Fibroblast of skin of abdomen (primary cell): ENCODE measurements around the gene SLC23A1.

Source experiments
- DNase-seq: peaks from one replicate; pipeline ENCODE4 v3.0.0-alpha.2; 2013

The SLC23A1 gene

GRCh38 chr5:139407517-139407916, 24.4 kb upstream of the SLC23A1 start:
- no peak for DNase-seq

DNA sequence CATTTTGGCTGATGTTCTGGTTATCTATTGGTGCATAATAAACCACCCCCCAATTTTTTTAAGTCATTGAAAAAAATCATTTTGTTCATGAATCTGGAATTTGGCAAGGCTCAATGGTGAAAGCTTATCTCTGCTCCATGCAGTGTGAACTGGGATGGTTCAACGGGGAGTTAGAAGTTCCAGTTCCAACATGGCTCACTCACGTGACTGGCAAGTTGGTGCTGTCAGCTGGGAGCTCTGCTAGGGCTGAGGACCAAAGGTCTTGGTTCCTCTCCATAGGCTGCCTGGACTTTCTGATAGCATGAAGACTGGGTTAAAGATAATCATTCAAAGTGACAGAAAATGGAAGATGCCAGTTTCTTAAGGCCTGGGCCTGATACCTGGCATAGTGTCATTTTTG, 23.9 kb upstream of the SLC23A1 start:
- DNase-seq, result no peak

GRCh38 chr5:139404484-139404840, 21.4 kb upstream of the SLC23A1 start:
- DNase-seq, result no peak

- DNase-seq, result peak; percentile 98
These were observed 20.8 kb upstream of the SLC23A1 start, which contains the start of gene SPATA24 for GRCh38 chr5:139403787-139404483. SPATA24 (minus strand) TSS chr5:139404089; CDS start chr5:139404060, 29 bp downstream.

DNA sequence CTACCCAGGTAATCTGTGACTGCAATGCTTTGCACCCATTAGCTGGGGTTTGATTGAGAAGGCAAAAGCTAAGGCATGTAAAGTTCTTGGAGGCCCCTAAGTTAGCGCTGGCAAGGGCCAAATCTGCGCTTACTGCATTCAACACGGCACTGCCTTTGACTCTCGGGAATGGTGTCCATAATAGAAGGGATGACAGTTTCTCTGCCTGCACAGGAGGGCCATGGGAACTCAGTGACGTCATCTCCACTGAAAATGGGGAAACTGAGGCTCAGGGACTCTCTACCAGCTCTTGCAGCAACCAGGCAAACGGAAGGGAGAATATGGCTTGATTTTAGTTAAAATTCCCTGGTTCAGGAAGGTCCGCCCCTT, 20.3 kb upstream of the SLC23A1 start:
- DNase-seq, result no peak

- no peak for DNase-seq
These were observed 19.6 kb upstream of the SLC23A1 start for GRCh38 chr5:139402561-139403158.

GRCh38 chr5:139401546-139401945, 18.4 kb upstream of the SLC23A1 start:
- DNase-seq, result no peak

DNA sequence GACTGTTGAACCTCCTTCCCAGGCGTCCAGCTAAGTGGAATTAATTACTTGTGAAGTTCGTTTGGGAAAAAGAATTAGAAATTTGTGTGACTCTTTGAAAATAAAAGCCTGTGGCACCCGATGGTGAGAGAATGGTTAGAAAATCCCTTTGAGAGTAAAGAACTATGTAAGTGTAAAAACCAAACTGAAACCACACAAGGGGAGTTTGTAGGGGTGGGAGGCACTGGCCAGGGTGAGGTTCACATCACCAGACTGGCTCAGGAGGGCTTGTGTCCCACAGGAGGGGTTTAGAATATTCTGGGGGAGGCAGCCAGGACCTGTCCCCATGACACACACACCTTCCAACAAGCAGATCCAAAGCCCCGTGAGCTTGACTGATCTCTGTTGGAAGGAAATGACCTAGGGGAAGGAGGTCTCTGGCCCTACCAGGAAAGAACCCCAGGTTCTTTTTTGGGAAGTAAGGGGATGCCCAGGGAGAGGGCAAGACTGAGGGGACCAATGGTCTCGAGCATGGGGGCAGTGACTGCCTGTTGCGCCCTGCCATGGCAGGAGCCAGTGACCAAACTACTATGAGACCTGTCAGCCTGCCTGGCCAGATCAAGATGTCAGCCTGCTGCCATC, 16.5 kb upstream of the SLC23A1 start:
- no peak for DNase-seq

DNA sequence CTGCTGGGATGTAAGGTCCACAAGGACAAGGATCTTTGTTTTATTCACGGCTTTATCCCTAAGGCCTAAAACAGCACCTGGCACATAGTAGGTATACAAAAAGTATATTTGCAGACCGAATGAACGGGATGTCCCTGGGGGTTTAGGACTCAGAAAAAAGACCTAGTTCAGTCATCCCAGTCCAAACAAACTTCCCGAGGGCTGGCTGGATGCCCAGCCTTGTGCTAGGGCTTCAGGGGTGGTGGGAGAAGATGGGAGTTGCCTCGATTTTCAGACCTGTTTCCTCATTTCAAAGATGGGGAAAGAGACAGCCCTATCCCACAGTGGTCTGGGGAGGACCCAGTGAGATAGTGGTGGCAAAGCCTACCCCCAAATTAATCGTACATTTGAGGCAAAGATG, 14.8 kb upstream of the SLC23A1 start:
- DNase-seq, result no peak

- no peak for DNase-seq
These were observed 13.6 kb upstream of the SLC23A1 start for GRCh38 chr5:139396691-139397090.

DNA sequence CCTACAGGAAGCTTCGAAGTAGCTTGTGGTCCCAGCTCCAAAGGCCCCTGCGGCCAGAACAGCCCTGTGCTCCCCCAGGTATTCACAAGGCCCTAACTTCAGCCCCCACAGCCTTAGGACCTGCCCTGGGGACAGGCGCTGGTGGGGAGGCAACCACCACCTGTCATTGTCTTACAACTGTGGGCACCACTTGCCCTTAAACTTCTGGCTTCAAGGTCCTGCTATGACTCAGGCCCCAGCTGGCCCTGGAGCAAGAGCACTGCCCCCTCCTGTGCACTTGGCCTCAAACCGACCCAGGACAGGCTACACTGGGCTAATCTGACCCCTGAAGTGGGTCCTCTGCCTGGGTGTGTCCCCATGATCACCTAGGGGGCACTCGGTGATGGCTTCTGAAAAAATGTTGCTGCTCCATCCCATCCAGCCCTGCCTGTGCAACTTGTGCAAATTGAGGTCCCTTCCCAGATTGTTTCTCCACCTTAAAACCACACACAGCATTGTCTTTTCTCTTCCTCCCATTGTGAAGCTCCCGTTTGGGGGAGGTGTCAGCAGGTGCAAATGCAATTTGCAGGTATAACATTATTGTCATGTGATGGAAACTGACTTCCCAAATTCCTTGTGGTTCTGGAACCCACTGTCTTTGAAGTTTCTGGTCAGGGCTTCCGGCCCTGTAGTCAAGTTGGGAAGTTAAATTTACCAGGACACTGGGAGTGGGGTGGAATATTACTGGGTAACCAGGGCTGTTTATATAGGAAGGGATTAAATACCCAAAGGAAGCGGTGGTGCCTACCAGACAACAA, 12.9 kb upstream of the SLC23A1 start:
- DNase-seq, result no peak

DNA sequence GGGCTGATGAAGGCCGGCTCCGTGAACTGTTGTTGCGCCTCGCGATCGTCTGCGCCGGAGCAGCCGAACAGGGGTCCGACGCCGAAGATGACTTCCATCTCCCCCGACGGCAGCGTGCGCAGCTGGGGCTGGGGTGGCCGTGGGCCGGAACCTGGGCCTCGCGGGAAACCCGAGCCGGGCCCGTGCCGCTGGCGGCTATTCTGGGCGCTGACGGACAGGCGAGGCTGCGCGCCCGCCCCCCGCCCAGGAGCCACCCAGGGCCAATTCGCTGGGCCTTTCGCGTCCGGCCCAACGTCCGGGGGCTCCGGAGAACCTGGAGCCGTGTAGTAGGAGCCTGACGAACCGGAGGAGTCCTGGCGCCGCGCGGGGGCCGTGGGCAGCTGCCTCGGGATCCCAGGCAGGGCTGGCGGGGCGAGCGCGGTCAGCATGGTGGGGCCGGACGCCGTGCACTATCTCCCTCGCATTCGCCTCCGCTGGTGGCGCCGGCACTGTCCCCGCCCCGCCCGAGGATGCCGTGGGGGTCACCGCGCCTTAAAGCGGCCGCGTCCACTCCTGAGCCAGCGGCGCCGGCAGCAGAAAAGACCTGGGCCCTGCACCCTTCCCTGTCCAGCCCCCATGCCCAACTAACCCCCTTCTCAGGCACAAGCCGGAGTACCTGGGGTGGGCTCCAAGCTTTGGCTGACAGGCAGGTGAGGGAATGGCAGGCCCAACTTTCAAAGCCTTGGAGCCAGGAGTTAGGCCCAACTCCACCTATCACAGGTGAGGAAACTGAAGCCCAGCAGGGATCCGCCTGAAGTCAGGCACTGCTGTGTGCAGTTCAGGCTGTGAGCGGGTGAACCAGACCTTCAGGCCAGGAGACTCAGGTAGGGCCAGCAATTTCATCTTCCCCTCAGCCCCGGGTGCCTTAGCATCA, 11.8 kb upstream of the SLC23A1 start, which contains the start of gene PROB1:
Gene PROB1 (minus strand): TSS at position 451 of the 913 bp plus-strand sequence. CDS start 23 bp downstream, at position 428.
- DNase-seq, result no peak

DNA sequence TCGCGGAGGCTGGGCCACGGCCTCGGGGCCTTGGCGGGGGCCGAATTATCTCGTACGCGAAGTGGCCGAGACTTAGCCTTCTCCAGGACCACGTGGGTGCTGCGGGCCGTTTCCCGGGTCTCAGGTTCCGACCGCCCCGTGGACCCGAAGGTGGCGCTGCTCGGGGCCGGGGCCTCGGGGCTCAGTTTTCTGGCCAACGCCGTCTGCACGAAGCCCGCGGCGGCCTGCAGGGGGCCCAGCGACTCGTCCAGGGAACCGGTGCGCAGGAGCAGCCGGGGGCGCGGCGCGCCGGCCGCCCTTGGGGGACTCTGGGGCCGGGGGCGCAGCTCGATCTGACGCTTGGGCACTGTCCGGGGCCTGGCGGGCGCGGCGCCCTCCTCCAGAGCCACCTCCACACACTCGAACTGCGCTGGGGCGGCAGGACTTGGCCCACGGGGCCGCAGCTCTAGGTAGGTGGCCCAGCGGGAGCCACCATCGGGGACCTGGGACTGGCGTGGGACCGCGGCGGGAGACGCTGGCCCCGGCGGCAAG, 11.1 kb upstream of the SLC23A1 start:
- DNase-seq, result peak; percentile 30

DNA sequence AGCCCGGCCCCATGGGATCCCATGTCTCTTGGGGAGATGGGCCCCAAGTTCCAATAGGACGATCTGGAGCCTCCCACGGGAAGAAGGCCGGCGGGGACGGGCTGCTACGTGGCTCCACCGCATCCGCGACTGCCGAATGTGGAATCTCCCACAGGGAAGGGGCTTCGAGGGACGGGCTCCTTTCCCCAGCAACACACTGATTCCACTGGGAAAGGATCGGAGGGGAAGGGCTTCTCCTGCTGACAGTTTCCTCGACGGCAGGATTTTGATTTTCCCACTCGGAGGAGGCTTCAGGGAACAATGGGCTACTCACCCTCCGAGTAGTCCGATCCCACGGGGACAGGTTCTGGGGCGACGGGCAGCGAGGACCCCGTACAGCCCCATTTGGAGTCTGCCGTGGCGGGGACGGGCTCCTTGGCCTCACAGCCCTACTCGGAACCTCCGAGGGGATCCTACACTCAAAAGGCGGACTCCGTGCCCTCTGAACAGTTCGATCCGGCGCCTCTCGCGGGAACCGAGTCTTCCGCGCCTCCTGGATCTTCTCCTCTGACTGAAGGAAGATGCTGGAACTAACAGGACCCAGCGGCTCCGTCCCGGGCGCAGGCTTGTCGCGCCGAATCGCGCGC, 10.5 kb upstream of the SLC23A1 start:
- DNase-seq, result no peak

DNA sequence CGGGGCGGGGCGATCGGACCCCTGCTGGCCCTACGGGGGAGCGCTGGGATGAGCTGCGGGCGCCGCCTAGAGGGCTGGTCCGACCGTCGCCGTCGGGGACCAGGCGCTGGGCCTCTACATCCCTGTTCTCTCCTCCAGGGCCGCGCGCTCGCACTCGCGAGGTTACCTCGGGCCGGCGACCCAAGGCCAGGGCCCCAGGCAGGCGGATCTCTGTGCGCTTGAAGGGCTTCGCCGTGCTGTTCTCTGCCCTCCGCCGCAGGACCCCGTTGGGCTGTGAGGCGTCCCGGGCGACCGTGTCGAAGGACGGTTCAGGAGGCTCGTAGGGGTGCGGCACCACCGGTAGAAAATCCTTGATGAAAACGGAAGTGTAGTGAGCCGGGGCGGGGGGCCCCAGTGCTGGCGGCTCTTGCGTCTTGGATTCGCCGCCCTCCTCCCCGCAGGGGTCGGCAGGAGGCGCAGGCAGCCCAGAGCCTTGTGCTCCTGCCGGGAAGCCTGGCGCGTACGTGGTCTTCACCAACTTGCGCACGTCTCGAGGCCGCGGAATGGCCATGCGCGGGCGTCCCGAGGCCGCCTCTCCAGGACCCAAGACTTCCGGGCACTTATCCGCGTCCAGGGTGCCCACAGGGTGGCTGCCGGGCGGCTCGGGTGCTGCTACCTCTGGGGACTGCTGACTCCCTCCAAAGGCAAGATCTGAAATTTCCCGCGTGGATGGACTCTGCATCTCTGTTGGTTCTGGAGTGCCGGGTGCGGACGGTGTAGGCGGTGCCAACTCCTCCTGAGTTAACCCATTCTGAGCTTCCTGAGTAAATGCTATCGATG, 9.8 kb upstream of the SLC23A1 start:
- peak; percentile 54 for DNase-seq

DNA sequence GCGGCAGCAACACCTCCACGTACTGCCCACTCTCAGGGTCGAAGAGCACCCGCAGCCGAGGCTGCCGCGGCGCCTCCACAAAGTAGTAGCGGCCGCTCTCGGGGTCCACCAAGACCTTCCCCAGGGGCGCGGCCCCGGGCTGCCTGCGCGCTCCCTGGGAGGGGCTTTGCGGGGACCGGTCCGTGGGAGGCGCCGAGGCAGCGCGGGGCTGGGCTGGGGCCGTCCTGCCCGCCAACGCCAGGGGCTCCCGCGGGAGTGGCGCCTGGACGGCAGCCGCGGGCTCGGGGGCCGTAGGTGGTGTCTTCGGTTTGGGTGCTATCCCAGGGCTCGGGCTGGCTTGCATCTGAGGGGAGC, 9.2 kb upstream of the SLC23A1 start:
- DNase-seq, result no peak

- no peak for DNase-seq
These were observed 8.7 kb upstream of the SLC23A1 start for GRCh38 chr5:139391570-139392323.

- no peak for DNase-seq
These were observed 7.8 kb upstream of the SLC23A1 start for GRCh38 chr5:139390639-139391569.
